ENCODE results near the gene KNTC1. TPM values are rescaled to one million over a fixed set of nuclear protein-coding genes. Genes with fewer than 3 reads are reported as not detected.

The KNTC1 gene
- total RNA-seq, 1 experiment from 2014 or later, result 67.7 TPM

GRCh38 chr12:122517877-122518276 is 9.2 kb upstream of the KNTC1 start:
- no peak overlapping the region for H3K4me3 ChIP-seq
- H3K36me3 ChIP-seq (ENCODE audit: low read depth), result peaks cover 87% of the 10 kb centered on the region
- no peak overlapping the region for H3K27ac ChIP-seq
- no peaks in the 10 kb centered on the region for H3K9me2 ChIP-seq (ENCODE audit: insufficient read depth)
- H4K20me1 ChIP-seq (ENCODE audit: insufficient read depth), result peaks cover 82% of the 10 kb centered on the region
- H3K79me2 ChIP-seq (ENCODE audit: low read depth), result peaks cover 89% of the 10 kb centered on the region
- intact Hi-C loops (cut with micrococcal nuclease; ENCODE audit: unreplicated experiment), result no loop called here
- ChIA-PET POLR2A (ENCODE audit: unreplicated experiment) (interaction anchor here (0.6 to 0.7 kb wide), 2 partner anchors 10 to 27 kb away, joined by 3 to 4 read pairs; no protein-coding TSS in a partner anchor), CTCF (no interaction called here)
- peaks cover 8% of the 10 kb centered on the region; the same call in 1 of the 2 replicates for H3K4me1 ChIP-seq (replicated peaks; ENCODE audit: insufficient read depth)
- DNase-seq, result peak in 1 of 2 experiments; percentile 12
- no peak overlapping the region for H2AFZ ChIP-seq
- no peak for TF ChIP-seq EZH2 (IDR thresholded peaks at IDR 0.05; ENCODE audit: low read depth)
- no peak for TF ChIP-seq CTCF (conservative IDR thresholded peaks at IDR 0.05)
- H3F3A ChIP-seq (ENCODE audit: insufficient read depth, low read depth), result peaks cover 90% of the 10 kb centered on the region
- H3K9me3 ChIP-seq (ENCODE audit: insufficient read depth, low read depth), result no peaks in the 10 kb centered on the region
- no TSS peak for BruUV-seq (replicated peaks)
- no peak overlapping the region for H3K4me2 ChIP-seq
- no peaks in the 10 kb centered on the region for H3K27me3 ChIP-seq (ENCODE audit: insufficient read depth, low read depth)

GRCh38 chr12:122518908-122519307 is 8.1 kb upstream of the KNTC1 start:
- H3K9me2 ChIP-seq (ENCODE audit: insufficient read depth), result no peaks in the 10 kb centered on the region
- no peak overlapping the region for H3K4me3 ChIP-seq
- H3K27me3 ChIP-seq (ENCODE audit: insufficient read depth, low read depth), result no peaks in the 10 kb centered on the region
- no peak overlapping the region for H3K4me2 ChIP-seq
- POLR2A ChIA-PET (ENCODE audit: unreplicated experiment), result interaction anchor here (0.5 kb wide), 1 partner anchor 21 kb away, joined by 8 read pairs; no protein-coding TSS in a partner anchor
- BruUV-seq (replicated peaks), result no TSS peak
- H3K9me3 ChIP-seq (ENCODE audit: insufficient read depth, low read depth), result no peaks in the 10 kb centered on the region
- no peak overlapping the region for H2AFZ ChIP-seq
- H3K4me1 ChIP-seq (replicated peaks; ENCODE audit: insufficient read depth), result peaks cover 18% of the 10 kb centered on the region
- no peak overlapping the region for H3K27ac ChIP-seq
- peaks cover 90% of the 10 kb centered on the region for H3K36me3 ChIP-seq (ENCODE audit: low read depth)
- DNase-seq, result no peak
- peaks cover 95% of the 10 kb centered on the region for H3K79me2 ChIP-seq (ENCODE audit: low read depth)
- intact Hi-C loops (cut with micrococcal nuclease; ENCODE audit: unreplicated experiment), result no loop called here
- TF ChIP-seq CTCF (conservative IDR thresholded peaks at IDR 0.05) (no peak), EZH2 (IDR thresholded peaks at IDR 0.05; ENCODE audit: low read depth) (no peak)
- H4K20me1 ChIP-seq (ENCODE audit: insufficient read depth), result peaks cover 85% of the 10 kb centered on the region
- CTCF ChIA-PET, result no interaction called here
- H3F3A ChIP-seq (ENCODE audit: insufficient read depth, low read depth), result peaks cover 90% of the 10 kb centered on the region

GRCh38 chr12:122519418-122519817 is 7.6 kb upstream of the KNTC1 start:
- H3K27ac ChIP-seq, result no peak overlapping the region
- peaks cover 99% of the 10 kb centered on the region for H3K79me2 ChIP-seq (ENCODE audit: low read depth)
- no peak overlapping the region for H3K4me3 ChIP-seq
- no peaks in the 10 kb centered on the region for H3K9me2 ChIP-seq (ENCODE audit: insufficient read depth)
- intact Hi-C loops (cut with micrococcal nuclease; ENCODE audit: unreplicated experiment), result no loop called here
- H3K4me1 ChIP-seq (replicated peaks; ENCODE audit: insufficient read depth), result peaks cover 23% of the 10 kb centered on the region
- DNase-seq, result no peak
- no peak overlapping the region for H3K4me2 ChIP-seq
- no peaks in the 10 kb centered on the region for H3K27me3 ChIP-seq (ENCODE audit: insufficient read depth, low read depth)
- peaks cover 94% of the 10 kb centered on the region for H3K36me3 ChIP-seq (ENCODE audit: low read depth)
- H4K20me1 ChIP-seq (ENCODE audit: insufficient read depth), result peaks cover 88% of the 10 kb centered on the region
- no peak overlapping the region for H2AFZ ChIP-seq
- H3K9me3 ChIP-seq (ENCODE audit: insufficient read depth, low read depth), result no peaks in the 10 kb centered on the region
- peaks cover 90% of the 10 kb centered on the region for H3F3A ChIP-seq (ENCODE audit: insufficient read depth, low read depth)
- no TSS peak for BruUV-seq (replicated peaks)
- ChIA-PET CTCF (no interaction called here), POLR2A (ENCODE audit: unreplicated experiment) (interaction anchor here (0.5 kb wide), 1 partner anchor 21 kb away, joined by 8 read pairs; no protein-coding TSS in a partner anchor)
- TF ChIP-seq CTCF (conservative IDR thresholded peaks at IDR 0.05) (no peak), EZH2 (IDR thresholded peaks at IDR 0.05; ENCODE audit: low read depth) (no peak)
